ENCODE data around the gene CADPS. TPM values are rescaled to one million over a fixed set of nuclear protein-coding genes. Genes with fewer than 3 reads are reported as not detected.

CADPS gene
- total RNA-seq, 1 experiment from 2014 or later, result 7.0 TPM

- H3K27ac Mint-ChIP-seq, result no peak overlapping the region
- no peaks in the 10 kb centered on the region for H3K9me3 Mint-ChIP-seq
- H3K4me3 Mint-ChIP-seq, result no peak overlapping the region
- POLR2A ChIA-PET, result no interaction called here
- peak; percentile 37 for DNase-seq (ENCODE audit: low spot score)
- peaks cover 30% of the 10 kb centered on the region for H3K4me1 Mint-ChIP-seq
- CTCF ChIA-PET, result interaction anchor here (0.8 to 1.7 kb wide), 3 partner anchors 12 to 190 kb away, joined by 3 read pairs; no protein-coding TSS in a partner anchor
- H3K27me3 Mint-ChIP-seq (ENCODE audit: low read depth), result peaks cover 4% of the 10 kb centered on the region
- H3K36me3 Mint-ChIP-seq, result no peaks in the 10 kb centered on the region
- peak; percentile 67 for ATAC-seq
- TF ChIP-seq NR1H2 (CRISPR knock-in tag; IDR thresholded peaks at IDR 0.05), result no peak
- no peak for TF ChIP-seq CBFB (CRISPR knock-in tag; IDR thresholded peaks at IDR 0.05; ENCODE audit: low read depth)
- TF ChIP-seq USF2 (CRISPR knock-in tag; IDR thresholded peaks at IDR 0.05), result no peak
- TF ChIP-seq ZSCAN18 (CRISPR knock-in tag; IDR thresholded peaks at IDR 0.05), result no peak
- TF ChIP-seq ZBTB43 (CRISPR knock-in tag; IDR thresholded peaks at IDR 0.05), result no peak
- no peak for TF ChIP-seq NR2C2 (CRISPR knock-in tag; IDR thresholded peaks at IDR 0.05)
- TF ChIP-seq MAX (CRISPR knock-in tag; IDR thresholded peaks at IDR 0.05), result no peak
- no peak for TF ChIP-seq ZNF396 (CRISPR knock-in tag; IDR thresholded peaks at IDR 0.05; ENCODE audit: borderline replicate concordance)
- no peak for TF ChIP-seq NFE2L1 (CRISPR knock-in tag; IDR thresholded peaks at IDR 0.05)
Observed at GRCh38 chr3:62554264-62554799, 320.9 kb downstream of the CADPS start.

- Mint-ChIP-seq H3K4me3 (no peak overlapping the region), H3K27ac (no peak overlapping the region), H3K27me3 (ENCODE audit: low read depth) (peaks cover 4% of the 10 kb centered on the region), H3K9me3 (no peaks in the 10 kb centered on the region), H3K4me1 (peaks cover 35% of the 10 kb centered on the region), H3K36me3 (no peaks in the 10 kb centered on the region)
- POLR2A ChIA-PET, result no interaction called here
- CTCF ChIA-PET, result interaction anchor here (0.8 to 1.2 kb wide), 2 partner anchors 11 to 185 kb away, joined by 3 read pairs; no protein-coding TSS in a partner anchor
- ATAC-seq (no peak), DNase-seq (ENCODE audit: low spot score) (no peak)
- TF ChIP-seq ARID4B (CRISPR knock-in tag; IDR thresholded peaks at IDR 0.05; ENCODE audit: borderline replicate concordance), result no peak
- TF ChIP-seq PRRX2 (CRISPR knock-in tag; IDR thresholded peaks at IDR 0.05), result no peak
- no peak for TF ChIP-seq FOXP4 (CRISPR knock-in tag; IDR thresholded peaks at IDR 0.05)
- TF ChIP-seq EMX1 (CRISPR knock-in tag; IDR thresholded peaks at IDR 0.05), result no peak
- no peak for TF ChIP-seq ZNF317 (CRISPR knock-in tag; IDR thresholded peaks at IDR 0.05; ENCODE audit: borderline replicate concordance, low read depth)
- no peak for TF ChIP-seq ZNF232 (CRISPR knock-in tag; IDR thresholded peaks at IDR 0.05)
- TF ChIP-seq ZMAT4 (CRISPR knock-in tag; IDR thresholded peaks at IDR 0.05), result no peak
- TF ChIP-seq KAT7 (CRISPR knock-in tag; IDR thresholded peaks at IDR 0.05; ENCODE audit: borderline replicate concordance), result no peak
- no peak for TF ChIP-seq ZNF532 (CRISPR knock-in tag; IDR thresholded peaks at IDR 0.05; ENCODE audit: borderline replicate concordance)
- no peak for TF ChIP-seq CREB1 (CRISPR knock-in tag; IDR thresholded peaks at IDR 0.05)
- TF ChIP-seq ZNF671 (CRISPR knock-in tag; IDR thresholded peaks at IDR 0.05), result no peak
Observed at GRCh38 chr3:62553811-62554210, 321.4 kb downstream of the CADPS start.
